Measurements from ENCODE around the gene PLA2G4D.

- TF ChIP-seq CTCF (IDR thresholded peaks at IDR 0.05): no peak
- no peak for TF ChIP-seq EMX1 (CRISPR knock-in tag; IDR thresholded peaks at IDR 0.05)
- no peak for TF ChIP-seq ZNF423 (CRISPR knock-in tag; IDR thresholded peaks at IDR 0.05)
- TF ChIP-seq TEAD4 (CRISPR knock-in tag; IDR thresholded peaks at IDR 0.05): no peak
- TF ChIP-seq CREB1 (CRISPR knock-in tag; IDR thresholded peaks at IDR 0.05): no peak
- no peak for TF ChIP-seq RELA (CRISPR knock-in tag; IDR thresholded peaks at IDR 0.05; ENCODE audit: borderline replicate concordance)
- no peak for TF ChIP-seq ATF3 (CRISPR knock-in tag; conservative IDR thresholded peaks at IDR 0.05)
- no peak for TF ChIP-seq ZMAT4 (CRISPR knock-in tag; IDR thresholded peaks at IDR 0.05)
- TF ChIP-seq IRF1 (CRISPR knock-in tag; IDR thresholded peaks at IDR 0.05): no peak
- no peak for TF ChIP-seq HMGXB4 (CRISPR knock-in tag; IDR thresholded peaks at IDR 0.05)
- no peak for TF ChIP-seq ATF2 (CRISPR knock-in tag; IDR thresholded peaks at IDR 0.05; ENCODE audit: borderline replicate concordance, low read depth)
Measured at GRCh38 chr15:42050484-42051255, 43.7 kb downstream of the PLA2G4D start.
